ENCODE results near the gene LRRC49. TPM values are rescaled to one million over a fixed set of nuclear protein-coding genes. Genes with fewer than 3 reads are reported as not detected.
"Not testable (repeated sequence)": the region's sequence is repeated elsewhere in the genome, so short reads cannot be mapped to it uniquely, and the experiment has no call there.

The LRRC49 gene
- total RNA-seq, 2 donors from 2014 or later, result 33.0 to 33.1 TPM

DNA sequence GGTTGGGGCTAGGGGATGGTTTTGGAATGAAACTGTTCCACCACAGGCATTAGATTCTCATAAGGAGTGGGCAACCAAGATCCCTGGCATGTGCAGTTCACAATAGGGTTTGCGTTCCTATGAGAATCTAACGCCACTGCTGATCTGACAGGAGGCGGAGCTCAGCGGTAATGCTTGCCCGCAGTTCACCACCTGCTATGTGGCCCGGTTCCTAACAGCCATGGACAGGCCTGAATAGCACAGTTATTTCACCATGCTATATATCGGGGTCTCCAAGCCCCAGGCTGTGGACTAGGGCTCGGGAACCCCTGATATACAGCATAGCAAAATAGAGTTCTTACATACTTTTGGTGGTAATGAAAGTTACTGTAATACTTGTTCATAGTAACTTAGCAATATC lies 122.7 kb downstream of the LRRC49 start:
- intact Hi-C loops (cut with DNase I), result loop anchor here in 1 of 2 donors (5.0 to 10.0 kb wide), 3 partner anchors 92 to 339 kb away; no protein-coding TSS in a partner anchor
- ATAC-seq (no peak), DNase-seq (no peak)

DNA sequence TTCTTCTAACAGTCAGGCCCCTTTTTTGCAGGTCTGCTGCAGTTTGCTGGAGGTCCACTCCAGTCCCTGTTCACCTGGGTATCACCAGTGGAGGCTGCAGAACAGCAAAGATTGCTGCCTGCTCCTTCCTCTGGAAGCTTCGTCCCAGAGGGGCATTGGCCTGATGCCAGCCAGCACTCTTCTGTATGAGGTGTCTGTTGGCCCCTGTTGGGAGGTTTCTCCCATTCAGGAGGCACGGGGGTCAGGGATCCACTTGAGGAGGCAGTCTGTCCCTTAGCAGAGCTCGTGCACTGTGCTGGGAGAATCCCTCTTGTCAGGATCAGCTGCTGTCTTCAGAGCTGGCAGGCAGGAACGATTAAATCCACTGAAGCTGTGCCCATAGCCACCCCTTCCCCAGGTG lies 138.6 kb downstream of the LRRC49 start:
- intact Hi-C loops (cut with DNase I); DNase-seq: not testable (repeated sequence)

DNA sequence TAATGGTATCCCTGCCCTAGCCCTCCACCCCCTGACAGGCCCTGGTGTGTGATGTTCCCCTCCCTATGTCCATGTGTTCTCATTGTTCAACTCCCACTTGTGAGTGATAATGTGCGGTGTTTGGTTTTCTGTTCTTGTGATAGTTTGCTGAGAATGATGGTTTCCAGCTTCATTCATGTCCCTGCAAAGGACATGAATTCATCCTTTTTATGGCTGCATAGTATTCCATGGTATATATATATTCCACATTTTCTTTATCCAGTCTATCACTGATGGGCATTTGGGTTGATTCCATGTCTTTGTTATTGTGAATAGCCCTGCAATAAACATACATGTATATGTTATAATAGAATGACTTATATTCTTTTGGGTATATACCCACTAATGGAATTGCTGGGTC lies 142.9 kb downstream of the LRRC49 start:
- DNase-seq; ATAC-seq; intact Hi-C loops (cut with DNase I): not testable (repeated sequence)

More for the DNA sequence above, 138.6 kb downstream of the LRRC49 start:
- not testable (repeated sequence) for ATAC-seq

- DNase-seq (no peak), ATAC-seq (peak in 1 of 2 donors; percentile 27)
- intact Hi-C loops (cut with DNase I), result no loop called here
Observed at GRCh38 chr15:71042356-71042922, 149.8 kb downstream of the LRRC49 start.

- DNase-seq (no peak), ATAC-seq (peak in 1 of 2 donors; percentile 98)
- intact Hi-C loops (cut with DNase I), result no loop called here
Observed at GRCh38 chr15:71043373-71043772, 150.7 kb downstream of the LRRC49 start.

GRCh38 chr15:71044006-71044405 lies 151.4 kb downstream of the LRRC49 start:
- ATAC-seq (peak in 1 of 2 donors; percentile 40), DNase-seq (no peak)
- intact Hi-C loops (cut with DNase I), result no loop called here

DNA sequence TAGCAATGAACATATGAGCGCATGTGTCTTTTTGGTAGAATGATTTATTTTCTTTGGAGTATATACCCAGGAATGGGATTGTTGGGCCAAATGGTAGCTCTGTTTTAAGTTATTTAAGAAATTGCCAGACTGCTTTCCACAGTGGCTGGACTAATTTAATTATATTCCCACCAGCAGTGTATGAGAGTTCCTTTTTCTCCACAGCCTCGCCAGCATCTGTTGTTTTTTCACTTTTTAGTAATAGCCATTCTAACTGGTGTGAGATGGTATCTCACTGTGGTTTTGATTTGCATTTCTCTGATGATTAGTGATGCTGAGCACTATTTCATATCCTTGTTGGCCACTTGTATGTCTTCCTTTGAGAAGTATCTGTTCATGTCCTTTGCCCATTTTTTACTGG lies 153.5 kb downstream of the LRRC49 start:
- ATAC-seq; intact Hi-C loops (cut with DNase I): not testable (repeated sequence)

GRCh38 chr15:71048913-71049675 lies 156.5 kb downstream of the LRRC49 start:
- intact Hi-C loops (cut with DNase I), result no loop called here
- ATAC-seq (peak in 1 of 2 donors; percentile 85), DNase-seq (no peak)

More for the DNA sequence above, 153.5 kb downstream of the LRRC49 start:
- DNase-seq, result not testable (repeated sequence)

- no peak for DNase-seq
- intact Hi-C loops (cut with DNase I), result no loop called here
- ATAC-seq, result peak in 1 of 2 donors; percentile 21
Observed at GRCh38 chr15:71049706-71050422, 157.2 kb downstream of the LRRC49 start.

GRCh38 chr15:71050461-71050860 lies 157.8 kb downstream of the LRRC49 start:
- ATAC-seq (no peak), DNase-seq (no peak)
- intact Hi-C loops (cut with DNase I), result no loop called here

DNA sequence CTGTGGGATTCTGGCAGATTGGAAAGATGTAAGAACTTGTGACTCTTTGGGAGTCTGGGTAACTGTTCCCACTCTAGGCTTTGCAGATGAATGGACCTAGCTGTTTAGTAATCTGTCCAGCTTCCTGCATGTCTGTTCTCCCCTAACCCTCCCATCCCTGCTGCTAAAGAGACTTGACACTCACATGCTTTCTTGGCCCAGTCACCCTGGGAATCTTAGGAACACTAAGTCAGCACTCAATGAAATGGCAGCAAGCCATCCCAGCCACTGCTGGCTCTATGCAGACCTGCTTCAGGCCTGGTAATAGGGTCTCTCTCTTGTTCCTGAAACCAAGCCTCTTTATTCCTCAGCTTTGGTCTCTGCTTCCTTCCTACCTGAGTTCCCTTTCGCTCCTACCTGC lies 158.9 kb downstream of the LRRC49 start:
- ATAC-seq (peak; percentile 8 to 76), DNase-seq (peak; percentile 30)
- intact Hi-C loops (cut with DNase I), result no loop called here

DNA sequence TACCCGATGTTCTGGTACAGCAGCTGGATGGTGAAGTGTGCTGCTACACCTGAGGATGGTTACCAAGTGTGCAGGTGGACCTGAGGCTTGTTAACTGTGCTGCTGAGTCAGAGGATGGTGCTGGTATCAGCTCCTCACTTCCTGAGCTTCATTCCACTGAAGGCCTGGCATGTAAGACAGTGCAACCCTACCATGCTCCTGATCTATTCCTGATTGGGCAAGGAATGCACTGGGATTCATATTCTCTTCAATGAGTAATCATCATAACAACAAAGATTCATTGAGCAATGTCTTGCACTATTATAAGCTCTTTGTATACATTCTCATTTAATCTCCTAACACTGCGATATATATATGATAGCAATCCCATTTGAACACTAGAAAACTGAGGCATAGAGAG lies 159.7 kb downstream of the LRRC49 start:
- ATAC-seq (peak in 1 of 2 donors; percentile 29), DNase-seq (no peak)
- intact Hi-C loops (cut with DNase I), result no loop called here

DNA sequence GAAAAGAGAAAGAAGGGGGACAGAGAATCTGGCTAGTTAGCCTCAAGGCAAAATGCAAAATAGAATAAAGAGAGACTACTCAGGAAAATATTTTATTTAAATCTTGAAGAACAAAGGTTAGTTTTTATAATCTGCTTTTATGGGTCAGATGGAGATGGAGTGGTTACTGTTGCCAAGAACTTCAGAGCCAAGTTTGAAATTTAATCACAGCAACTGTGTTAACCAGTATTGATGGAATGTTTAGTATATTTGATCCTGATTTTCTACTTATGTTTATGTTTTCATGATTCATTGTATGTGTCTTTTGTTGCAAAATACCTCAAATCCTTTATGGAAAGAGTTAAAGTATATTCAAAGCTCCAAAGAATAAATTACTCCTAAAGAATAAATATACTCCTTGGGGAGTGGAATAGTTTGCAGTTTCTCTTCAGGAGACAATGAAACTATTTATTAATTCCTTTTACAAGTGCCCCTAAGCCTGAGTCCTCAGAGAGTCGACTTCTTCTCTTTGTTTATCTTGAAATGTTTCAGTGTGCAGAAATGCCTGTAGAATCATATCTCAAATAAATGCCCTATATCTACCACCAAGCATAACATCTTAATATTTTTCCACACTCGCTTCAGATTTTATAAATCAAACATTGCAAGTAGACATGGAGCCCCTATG lies 161.8 kb downstream of the LRRC49 start:
- intact Hi-C loops (cut with DNase I), result no loop called here
- ATAC-seq, result no peak
- DNase-seq, result no peak

DNA sequence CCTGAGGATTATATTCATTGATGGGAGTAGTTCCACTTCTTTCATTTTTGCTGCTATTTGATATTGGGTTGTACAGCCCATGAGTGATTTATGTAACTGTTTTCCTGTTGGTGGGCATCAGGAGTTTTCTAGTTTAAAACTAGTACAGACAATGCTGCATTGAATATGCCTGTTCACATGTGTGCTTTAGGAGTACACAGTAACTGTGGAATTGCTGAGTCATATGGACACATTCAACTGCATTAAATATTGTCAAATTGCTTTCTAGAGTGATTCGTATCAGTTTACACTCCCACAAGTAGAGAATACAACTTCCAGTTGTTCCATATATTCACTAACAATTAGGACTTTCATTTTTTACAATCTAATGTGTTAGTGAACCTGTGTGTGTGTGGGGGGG lies 162.8 kb downstream of the LRRC49 start:
- ATAC-seq, result no peak

DNA sequence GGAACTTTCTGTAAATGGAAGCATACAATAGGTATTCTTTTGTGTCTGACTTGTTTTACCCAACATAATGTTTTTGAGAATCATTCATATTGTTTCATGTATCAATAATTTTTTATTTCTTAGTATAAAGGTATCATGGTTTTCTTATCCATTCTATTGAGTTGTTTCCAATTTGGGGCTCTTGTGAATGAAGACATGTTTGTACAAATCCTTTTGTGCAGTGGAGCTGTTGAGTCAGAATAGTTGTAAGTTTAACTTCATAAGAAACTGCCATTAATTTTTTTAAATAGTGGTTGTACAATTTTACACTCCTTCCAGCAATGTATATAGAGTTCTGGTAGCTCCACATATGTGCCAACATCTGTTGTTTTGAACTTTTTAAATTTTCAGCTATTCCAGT lies 163.5 kb downstream of the LRRC49 start:
- DNase-seq, result no peak
- no peak for ATAC-seq

More for the DNA sequence above, 162.8 kb downstream of the LRRC49 start:
- DNase-seq, result no peak
- intact Hi-C loops (cut with DNase I), result no loop called here

GRCh38 chr15:71057143-71057542 lies 164.5 kb downstream of the LRRC49 start:
- DNase-seq (no peak), ATAC-seq (no peak)
- intact Hi-C loops (cut with DNase I), result no loop called here

More for the DNA sequence above, 163.5 kb downstream of the LRRC49 start:
- intact Hi-C loops (cut with DNase I), result no loop called here

GRCh38 chr15:71057581-71057980 lies 165.0 kb downstream of the LRRC49 start:
- intact Hi-C loops (cut with DNase I), result no loop called here
- ATAC-seq (no peak), DNase-seq (no peak)

GRCh38 chr15:71060983-71061382 lies 168.4 kb downstream of the LRRC49 start:
- DNase-seq, result no peak
- ATAC-seq, result no peak
- intact Hi-C loops (cut with DNase I), result no loop called here

DNA sequence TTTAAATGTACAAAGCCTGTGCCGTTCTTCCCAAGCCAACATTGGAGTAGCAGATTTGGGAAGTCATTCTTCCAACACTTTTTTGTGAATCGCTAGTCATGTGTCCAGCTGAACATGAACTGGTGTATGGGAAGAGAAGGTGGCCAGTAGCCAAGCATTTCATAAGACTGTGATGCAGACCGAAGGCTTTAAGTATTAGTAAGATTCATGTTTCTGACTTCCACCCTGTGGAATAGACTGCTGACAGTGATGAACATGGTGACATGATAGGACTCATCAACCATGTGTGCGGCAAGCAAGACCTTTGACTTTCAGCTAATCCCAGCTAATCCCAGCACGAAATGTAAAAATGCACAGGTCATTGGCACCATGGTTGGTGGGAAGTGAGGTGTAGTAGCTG lies 174.4 kb downstream of the LRRC49 start:
- DNase-seq, result peak; percentile 41
- intact Hi-C loops (cut with DNase I), result no loop called here
- peak; percentile 63 to 67 for ATAC-seq

Measured in left cardiac atrium (tissue), 4 donors.